Measurements from ENCODE around the gene MBNL2. TPM values are rescaled to one million over a fixed set of nuclear protein-coding genes. Genes with fewer than 3 reads are reported as not detected.

Gene MBNL2
- total and polyA plus RNA-seq, 2 of the 4 experiments (the other 2 are of a cell fraction) = 26.9 to 103 TPM

GRCh38 chr13:97273341-97273831, 51.3 kb downstream of the MBNL2 start:
- Histone ChIP-seq H2BK5ac (ENCODE audit: low read depth, low read length, poor library complexity, severe bottlenecking) (peak overlapping the region; percentile 92), H3K27ac (ENCODE audit: insufficient read depth, low read length) (peak overlapping the region; percentile 64), H2BK20ac (ENCODE audit: low read depth, low read length) (peak overlapping the region; percentile 79), H3K4me2 (ENCODE audit: low read depth, low read length) (no peak overlapping the region), H2AFZ (replicated peaks; ENCODE audit: low read length, poor library complexity) (no peak overlapping the region), H4K20me1 (ENCODE audit: insufficient read depth, low read length) (peaks cover 22% of the 10 kb centered on the region; the same call in 1 of the 2 replicates), H3K4me1 (ENCODE audit: control insufficient read depth, insufficient read depth, low read length) (peaks cover 24% of the 10 kb centered on the region), H4K5ac (ENCODE audit: low read depth, low read length) (peak overlapping the region; percentile 56; the same call in 1 of the 2 replicates), H4K91ac (ENCODE audit: insufficient read depth, low read depth, low read length) (peak overlapping the region; percentile 59), H3K27me3 (ENCODE audit: control insufficient read depth, insufficient read depth, low read length) (no peaks in the 10 kb centered on the region), H3K23ac (ENCODE audit: low read depth, low read length) (peak overlapping the region; percentile 87), H3K56ac (ENCODE audit: extremely low read depth, insufficient read depth, low read length) (no peak overlapping the region), H3K79me1 (ENCODE audit: low read depth in 1 of 2, low read length in 2 of 2) (peaks cover 27 to 61% of the 10 kb centered on the region in 2 experiments), H3K9me1 (ENCODE audit: insufficient read depth, low read length) (peaks cover 19% of the 10 kb centered on the region), H3K18ac (ENCODE audit: low read depth, low read length) (peak overlapping the region; percentile 75; the same call in 1 of the 2 replicates), H2BK15ac (ENCODE audit: low read depth, low read length) (peak overlapping the region; percentile 69), H3K14ac (replicated peaks; ENCODE audit: low read depth, low read length) (peak overlapping the region; percentile 11; the same call in 1 of the 2 replicates), H3K9me3 (ENCODE audit: control insufficient read depth, insufficient read depth, low read length) (no peaks in the 10 kb centered on the region), H2AK9ac (replicated peaks; ENCODE audit: low read depth, low read length, poor library complexity) (no peak overlapping the region), H2BK120ac (ENCODE audit: low read depth, low read length) (peak overlapping the region; percentile 81), H2AK5ac (ENCODE audit: low read depth, low read length) (peak overlapping the region; percentile 91; the same call in 1 of the 2 replicates), H3K4me3 (ENCODE audit: insufficient read depth, low read depth, low read length) (no peak overlapping the region), H3K36me3 (ENCODE audit: control insufficient read depth, insufficient read depth, low read length) (peaks cover 9% of the 10 kb centered on the region), H3K4ac (ENCODE audit: low read depth, low read length) (peak overlapping the region; percentile 67), H3K9ac (ENCODE audit: low read depth, low read length) (no peak overlapping the region), H4K8ac (ENCODE audit: low read depth in 2 of 2, low read length in 2 of 2) (peak overlapping the region; percentile 15 to 70; a peak in 2 of 4 replicates)
- ChIA-PET CTCF (interaction anchor here (1.1 to 1.2 kb wide), 2 partner anchors 23 to 61 kb away, joined by 3 read pairs; no protein-coding TSS in a partner anchor), POLR2A (ENCODE audit: unreplicated experiment) (no interaction called here)
- DNase-seq = no peak
- WGBS, 2 experiments (ENCODE audit: extremely low coverage in 2 of 2, insufficient read length in 1 of 2) = no CpG with 5 or more reads among the region's 5 CpGs
- ATAC-seq (ENCODE audit: low read depth) = no peak
- in situ Hi-C loops (cut with MboI; ENCODE audit: low sequenced_read_pairs) = no loop called here
- intact Hi-C loops (cut with micrococcal nuclease) = no loop called here
- dilution Hi-C loops (cut with HindIII; ENCODE audit: low sequenced_read_pairs, unreplicated experiment) = no loop called here
- TF ChIP-seq FOS (IDR thresholded peaks at IDR 0.05; ENCODE audit: low read depth, low read length) (no peak), RAD21 (IDR thresholded peaks at IDR 0.05; ENCODE audit: low read length) (no peak), MXI1 (IDR thresholded peaks at IDR 0.05; ENCODE audit: borderline replicate concordance, low read depth, low read length) (no peak), BHLHE40 (IDR thresholded peaks at IDR 0.05; ENCODE audit: low read depth, low read length) (no peak), CEBPB (IDR thresholded peaks at IDR 0.05; ENCODE audit: low read depth, low read length) (no peak), RCOR1 (IDR thresholded peaks at IDR 0.05; ENCODE audit: insufficient replicate concordance, low read length) (no peak), NFE2L2 (IDR thresholded peaks at IDR 0.05; ENCODE audit: low read depth, low read length) (no peak), POLR2A (IDR thresholded peaks at IDR 0.05; ENCODE audit: low read depth, low read length) (no peak), USF2 (IDR thresholded peaks at IDR 0.05; ENCODE audit: low read depth, low read length) (no peak)
- BruUV-seq (replicated peaks) = no TSS peak

Data from IMR-90 (cell line).